Ovary (tissue), 3 donors: ENCODE results near the gene DMAC1.

Source experiments
- EP300 ChIP-seq: sonication (generic); formaldehyde crosslinking; IDR thresholded peaks from one replicate; pipeline ENCODE4 v1.6.1; 2017; ENCODE audit warnings: antibody characterized with exemption
- POLR2A ChIP-seq: fragments of 450-650 bp; IDR thresholded peaks from one replicate; pipeline ENCODE4 v1.6.1; 2017; ENCODE audit warnings: antibody characterized with exemption, mild to moderate bottlenecking, moderate library complexity
- TF ChIP-seq, protein P1 (sequence below), 3 donors: fragments of 450-650 bp in 2 of 3; fragments of 200-600 bp in 1 of 3; IDR thresholded peaks; one replicate each; pipeline versions ENCODE4 v1.5.1 to v1.8.0; 2016 to 2022; ENCODE audit warnings: antibody characterized with exemption in 3 of 3, mild to moderate bottlenecking in 1 of 3
- donor health status: DM: no; HTN: no; CAD: no.

DNA sequence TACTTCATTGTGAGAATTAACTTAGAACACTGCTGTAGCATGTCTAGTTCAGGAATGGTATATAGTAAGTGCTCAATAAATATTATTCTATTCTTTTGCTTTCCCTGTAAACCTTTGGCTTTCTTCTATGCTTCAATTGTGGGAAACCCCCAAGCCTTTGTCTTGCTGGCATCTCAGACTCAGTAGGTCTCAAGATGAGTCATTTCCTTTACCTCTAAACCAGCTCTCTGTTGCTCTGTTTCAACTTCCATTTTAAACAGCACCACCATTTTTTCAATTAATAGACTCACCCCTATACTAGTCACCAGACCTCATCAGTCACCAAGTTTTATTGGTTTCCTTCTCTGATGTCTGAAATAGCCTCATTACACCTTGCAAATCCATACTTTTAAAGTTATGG is 43.5 kb downstream of the DMAC1 start:
- TF ChIP-seq EP300 (no peak), POLR2A (no peak)
- TF ChIP-seq, protein P1, sequence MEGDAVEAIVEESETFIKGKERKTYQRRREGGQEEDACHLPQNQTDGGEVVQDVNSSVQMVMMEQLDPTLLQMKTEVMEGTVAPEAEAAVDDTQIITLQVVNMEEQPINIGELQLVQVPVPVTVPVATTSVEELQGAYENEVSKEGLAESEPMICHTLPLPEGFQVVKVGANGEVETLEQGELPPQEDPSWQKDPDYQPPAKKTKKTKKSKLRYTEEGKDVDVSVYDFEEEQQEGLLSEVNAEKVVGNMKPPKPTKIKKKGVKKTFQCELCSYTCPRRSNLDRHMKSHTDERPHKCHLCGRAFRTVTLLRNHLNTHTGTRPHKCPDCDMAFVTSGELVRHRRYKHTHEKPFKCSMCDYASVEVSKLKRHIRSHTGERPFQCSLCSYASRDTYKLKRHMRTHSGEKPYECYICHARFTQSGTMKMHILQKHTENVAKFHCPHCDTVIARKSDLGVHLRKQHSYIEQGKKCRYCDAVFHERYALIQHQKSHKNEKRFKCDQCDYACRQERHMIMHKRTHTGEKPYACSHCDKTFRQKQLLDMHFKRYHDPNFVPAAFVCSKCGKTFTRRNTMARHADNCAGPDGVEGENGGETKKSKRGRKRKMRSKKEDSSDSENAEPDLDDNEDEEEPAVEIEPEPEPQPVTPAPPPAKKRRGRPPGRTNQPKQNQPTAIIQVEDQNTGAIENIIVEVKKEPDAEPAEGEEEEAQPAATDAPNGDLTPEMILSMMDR (IDR thresholded peaks at IDR 0.05): no peak
